ENCODE measurements around the gene ACTL7B. TPM values are rescaled to one million over a fixed set of nuclear protein-coding genes. Genes with fewer than 3 reads are reported as not detected.
A peak's percentile ranks its signal among the peaks of the same experiment; 100 is the strongest.

The ACTL7B gene
- total and polyA plus RNA-seq, 3 experiments from 2014 or later: not detected

DNA sequence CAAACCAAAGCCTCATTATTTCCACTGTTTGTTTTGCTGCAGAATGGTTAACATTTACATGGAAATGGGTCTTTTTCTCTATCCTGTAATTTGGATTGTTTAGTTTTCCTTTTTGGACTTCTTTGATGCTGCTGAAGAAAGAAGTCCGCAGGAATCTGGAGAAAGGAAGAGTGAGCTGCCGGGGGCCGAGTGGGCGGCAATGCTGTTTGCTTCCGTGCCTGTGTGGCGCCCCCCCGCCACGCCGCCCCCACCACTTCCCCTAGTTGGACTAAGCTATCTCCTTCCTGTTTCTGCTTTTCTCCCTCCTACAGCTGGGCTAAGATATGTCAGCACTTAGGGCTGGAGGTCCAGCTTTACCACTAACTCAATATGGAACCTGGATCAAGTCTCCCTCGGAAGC is 39.7 kb downstream of the ACTL7B start:
- H3K4me3 ChIP-seq (ENCODE audit: low read length): no peak overlapping the region
- Mint-ChIP-seq H3K4me3 (no peak overlapping the region), H3K27ac (no peak overlapping the region), H3K9me3 (peaks cover 0 to 6% (median 0%) of the 10 kb centered on the region in 5 donors), H3K36me3 (no peaks in the 10 kb centered on the region), H3K4me1 (no peaks in the 10 kb centered on the region), H3K27me3 (peaks cover 8 to 51% of the 10 kb centered on the region in 2 donors)
- H3K36me3 ChIP-seq (ENCODE audit: insufficient read depth, low read length): no peaks in the 10 kb centered on the region
- no peak for DNase-seq
- H3K27me3 ChIP-seq (ENCODE audit: insufficient read depth, low read length, poor library complexity, severe bottlenecking): no peaks in the 10 kb centered on the region
- ChIA-PET CTCF (no interaction called here), POLR2A (no interaction called here)
- no peaks in the 10 kb centered on the region for H3K9me3 ChIP-seq (ENCODE audit: low read length)
- H3K27ac ChIP-seq (ENCODE audit: low read depth, low read length): no peak overlapping the region
- no peaks in the 10 kb centered on the region for H3K4me1 ChIP-seq (ENCODE audit: insufficient read depth, low read length)

DNA sequence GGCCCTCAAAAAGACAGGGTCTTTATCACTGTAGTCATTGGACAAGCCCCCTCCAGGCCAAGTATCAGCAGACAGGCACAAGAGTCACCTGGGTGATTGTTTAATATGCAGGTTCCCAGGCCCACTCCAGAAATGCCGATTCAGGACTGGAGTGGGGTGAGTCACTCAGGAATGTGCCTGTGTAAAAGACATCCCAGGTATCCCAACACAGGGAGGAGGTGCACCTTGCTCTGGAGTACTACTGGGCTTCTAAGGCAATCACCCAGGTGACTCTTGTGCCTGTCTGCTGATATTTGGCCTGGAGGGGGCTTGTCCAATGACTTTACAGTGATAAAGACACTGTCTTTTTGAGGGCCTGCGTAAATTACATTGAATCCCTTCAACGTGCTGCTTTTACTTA is 40.6 kb downstream of the ACTL7B start:
- Mint-ChIP-seq H3K36me3 (no peaks in the 10 kb centered on the region), H3K4me1 (no peaks in the 10 kb centered on the region), H3K27ac (no peak overlapping the region), H3K4me3 (no peak overlapping the region), H3K27me3 (peaks cover 8 to 54% of the 10 kb centered on the region in 2 donors), H3K9me3 (peaks cover 0 to 6% (median 0%) of the 10 kb centered on the region in 5 donors)
- ChIA-PET CTCF (no interaction called here), POLR2A (no interaction called here)
- Histone ChIP-seq H3K4me1 (ENCODE audit: insufficient read depth, low read length) (no peaks in the 10 kb centered on the region), H3K9me3 (ENCODE audit: low read length) (no peaks in the 10 kb centered on the region), H3K27ac (ENCODE audit: low read depth, low read length) (no peak overlapping the region), H3K36me3 (ENCODE audit: insufficient read depth, low read length) (no peaks in the 10 kb centered on the region), H3K27me3 (ENCODE audit: insufficient read depth, low read length, poor library complexity, severe bottlenecking) (no peaks in the 10 kb centered on the region), H3K4me3 (ENCODE audit: low read length) (no peak overlapping the region)
- no peak for DNase-seq

DNA sequence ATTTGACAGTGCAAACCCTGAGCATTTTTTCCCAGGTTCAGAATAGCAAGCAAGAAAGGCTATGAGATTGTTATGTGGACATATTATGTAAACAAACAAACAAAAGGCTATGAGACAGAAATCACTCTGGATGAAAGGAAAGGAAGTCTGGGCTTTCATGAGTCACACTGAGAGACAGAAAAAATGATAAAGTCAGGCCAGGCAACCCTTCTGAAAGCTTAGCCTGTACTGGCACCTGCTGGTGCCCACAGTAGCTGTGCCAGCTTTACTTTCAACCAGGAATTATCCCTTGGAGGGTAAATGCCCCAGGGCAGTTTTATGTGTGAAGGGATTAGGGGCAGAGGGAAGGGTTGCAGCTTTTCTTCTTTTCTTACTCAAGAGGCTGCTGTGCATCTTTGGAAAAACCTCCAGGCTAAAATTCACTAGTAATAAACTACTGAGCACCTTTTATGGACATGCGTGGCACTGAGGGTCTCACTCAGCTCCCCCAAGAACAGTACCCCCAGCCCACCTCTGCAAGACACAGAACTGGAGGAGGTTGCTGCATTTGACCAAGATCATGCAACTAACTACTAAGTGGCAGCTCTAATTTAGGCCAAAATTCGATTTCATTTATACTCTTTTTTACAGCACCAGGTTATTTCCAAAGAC is 41.7 kb downstream of the ACTL7B start:
- Histone ChIP-seq H3K27me3 (ENCODE audit: insufficient read depth, low read length, poor library complexity, severe bottlenecking) (no peaks in the 10 kb centered on the region), H3K9me3 (ENCODE audit: low read length) (no peaks in the 10 kb centered on the region), H3K4me1 (ENCODE audit: insufficient read depth, low read length) (no peaks in the 10 kb centered on the region), H3K36me3 (ENCODE audit: insufficient read depth, low read length) (no peaks in the 10 kb centered on the region), H3K4me3 (ENCODE audit: low read length) (no peak overlapping the region), H3K27ac (ENCODE audit: low read depth, low read length) (no peak overlapping the region)
- no peak overlapping the region for H3K27ac Mint-ChIP-seq
- POLR2A ChIA-PET: no interaction called here
- no peak for DNase-seq
- H3K9me3 Mint-ChIP-seq: peaks cover 0 to 6% (median 0%) of the 10 kb centered on the region in 5 donors
- no peaks in the 10 kb centered on the region for H3K4me1 Mint-ChIP-seq
- no peak overlapping the region for H3K4me3 Mint-ChIP-seq
- peaks cover 8 to 54% of the 10 kb centered on the region in 2 donors for H3K27me3 Mint-ChIP-seq
- no peaks in the 10 kb centered on the region for H3K36me3 Mint-ChIP-seq
- CTCF ChIA-PET: no interaction called here

DNA sequence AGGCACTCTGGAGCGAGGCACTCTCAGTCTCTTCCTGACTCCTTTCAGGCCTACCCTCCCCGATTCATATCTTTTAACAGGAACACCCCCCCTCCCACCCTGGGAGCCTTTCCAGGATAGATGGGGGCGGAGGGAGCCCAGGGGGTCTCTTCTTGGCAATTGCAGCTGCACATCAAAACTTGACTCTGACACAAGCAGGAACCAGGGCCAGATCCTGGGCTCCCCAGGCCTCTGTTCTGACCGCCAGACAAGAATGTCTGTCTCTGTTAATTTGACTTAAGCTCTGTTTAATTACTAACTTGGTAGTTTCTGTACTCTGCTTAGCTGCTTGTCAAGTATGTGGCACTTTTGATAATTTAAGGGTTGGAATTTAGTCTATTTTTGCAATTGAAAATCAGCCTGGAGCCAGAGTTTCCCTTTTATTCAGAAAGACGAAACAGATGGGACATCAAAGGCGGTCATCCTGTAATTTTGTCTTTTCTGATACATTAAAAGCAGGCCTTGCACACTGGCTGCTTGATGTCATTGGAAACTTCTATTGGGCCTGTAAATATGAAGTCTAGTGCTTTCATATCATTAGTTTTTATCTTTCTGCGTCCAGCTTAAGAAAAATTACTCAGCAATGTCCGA is 43.3 kb downstream of the ACTL7B start:
- Histone ChIP-seq H3K9me3 (ENCODE audit: low read length) (no peaks in the 10 kb centered on the region), H3K27me3 (ENCODE audit: insufficient read depth, low read length, poor library complexity, severe bottlenecking) (no peaks in the 10 kb centered on the region), H3K4me1 (ENCODE audit: insufficient read depth, low read length) (no peaks in the 10 kb centered on the region), H3K27ac (ENCODE audit: low read depth, low read length) (no peak overlapping the region), H3K4me3 (ENCODE audit: low read length) (no peak overlapping the region), H3K36me3 (ENCODE audit: insufficient read depth, low read length) (no peaks in the 10 kb centered on the region)
- DNase-seq: no peak
- peaks cover 0 to 6% (median 0%) of the 10 kb centered on the region in 5 donors for H3K9me3 Mint-ChIP-seq
- peaks cover 10 to 51% of the 10 kb centered on the region in 2 donors for H3K27me3 Mint-ChIP-seq
- no peaks in the 10 kb centered on the region for H3K4me1 Mint-ChIP-seq
- ChIA-PET CTCF (no interaction called here), POLR2A (no interaction called here)
- no peaks in the 10 kb centered on the region for H3K36me3 Mint-ChIP-seq
- H3K4me3 Mint-ChIP-seq: no peak overlapping the region
- H3K27ac Mint-ChIP-seq: no peak overlapping the region

DNA sequence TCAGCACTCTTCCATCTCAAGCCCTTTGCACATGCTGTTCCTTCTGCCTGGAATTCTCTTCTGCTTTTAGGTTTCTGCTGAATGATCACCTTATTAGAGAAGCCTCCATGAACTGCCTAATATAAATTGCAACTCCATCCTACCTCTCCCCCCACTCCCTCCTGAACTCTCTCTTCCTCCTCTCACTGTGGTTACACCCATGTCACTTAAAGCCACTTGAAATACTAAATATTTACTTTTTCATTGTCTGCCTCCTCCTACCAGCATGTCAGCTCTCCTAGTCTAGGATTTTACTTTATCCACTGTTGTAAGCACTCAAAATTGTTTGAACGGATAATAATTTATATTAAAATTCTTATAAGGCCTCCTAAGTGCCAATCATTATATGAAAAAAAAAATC is 43.8 kb downstream of the ACTL7B start:
- POLR2A ChIA-PET: no interaction called here
- H3K36me3 Mint-ChIP-seq: no peaks in the 10 kb centered on the region

DNA sequence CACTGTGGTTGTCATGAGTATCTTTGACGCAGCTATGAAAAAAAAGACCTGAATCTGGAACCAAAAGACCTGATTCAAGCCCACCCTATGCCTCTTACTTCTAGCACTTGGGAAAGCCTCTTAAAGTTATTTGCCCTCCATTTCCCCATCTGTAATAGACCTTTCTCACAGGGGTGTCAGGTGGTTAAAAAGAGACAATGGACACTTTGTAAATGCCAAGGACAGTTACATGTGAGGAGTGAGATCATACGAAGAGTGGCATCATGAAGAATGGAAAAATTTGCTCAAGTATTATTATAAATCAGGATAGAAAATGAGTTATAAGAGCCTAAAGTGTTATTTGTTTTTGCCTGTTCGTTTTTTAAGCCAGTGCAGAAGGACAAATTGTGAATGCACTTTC is 46.5 kb downstream of the ACTL7B start:
- H3K4me1 ChIP-seq (ENCODE audit: insufficient read depth, low read length): no peaks in the 10 kb centered on the region
- H3K27me3 Mint-ChIP-seq: peaks cover 2 to 37% of the 10 kb centered on the region in 2 donors
- H3K9me3 ChIP-seq (ENCODE audit: low read length): no peaks in the 10 kb centered on the region
- peaks cover 0 to 6% (median 0%) of the 10 kb centered on the region in 5 donors for H3K9me3 Mint-ChIP-seq
- H3K27me3 ChIP-seq (ENCODE audit: insufficient read depth, low read length, poor library complexity, severe bottlenecking): no peaks in the 10 kb centered on the region
- CTCF ChIA-PET: no interaction called here
- no peaks in the 10 kb centered on the region for H3K36me3 ChIP-seq (ENCODE audit: insufficient read depth, low read length)
- H3K27ac Mint-ChIP-seq: no peak overlapping the region
- no peaks in the 10 kb centered on the region for H3K36me3 Mint-ChIP-seq
- no peak overlapping the region for H3K4me3 ChIP-seq (ENCODE audit: low read length)
- POLR2A ChIA-PET: no interaction called here
- no peaks in the 10 kb centered on the region for H3K4me1 Mint-ChIP-seq
- H3K27ac ChIP-seq (ENCODE audit: low read depth, low read length): no peak overlapping the region
- H3K4me3 Mint-ChIP-seq: no peak overlapping the region
- DNase-seq: no peak

More for the DNA sequence above, 43.8 kb downstream of the ACTL7B start:
- Histone ChIP-seq H3K9me3 (ENCODE audit: low read length) (no peaks in the 10 kb centered on the region), H3K36me3 (ENCODE audit: insufficient read depth, low read length) (no peaks in the 10 kb centered on the region), H3K4me3 (ENCODE audit: low read length) (no peak overlapping the region), H3K4me1 (ENCODE audit: insufficient read depth, low read length) (no peaks in the 10 kb centered on the region), H3K27ac (ENCODE audit: low read depth, low read length) (no peak overlapping the region), H3K27me3 (ENCODE audit: insufficient read depth, low read length, poor library complexity, severe bottlenecking) (no peaks in the 10 kb centered on the region)
- Mint-ChIP-seq H3K9me3 (peaks cover 0 to 6% (median 0%) of the 10 kb centered on the region in 5 donors), H3K4me1 (no peaks in the 10 kb centered on the region), H3K27me3 (peaks cover 10 to 52% of the 10 kb centered on the region in 2 donors), H3K4me3 (no peak overlapping the region), H3K27ac (peak overlapping the region in 1 of 8 donors; percentile 42)
- CTCF ChIA-PET: no interaction called here
- no peak for DNase-seq

Other genes with a start within 250 kb of the ACTL7B start
- gene ACTL7A, start 6.3 kb upstream of the ACTL7B start, total RNA-seq: not detected
- not detected for gene ACTL7A, start 6.3 kb upstream of the ACTL7B start, polyA plus RNA-seq
- 10 to 100 TPM; 36.2 to 38.7 TPM for gene ELP1, start 78.1 kb upstream of the ACTL7B start, total RNA-seq
- 20.2 TPM for gene ELP1, start 78.1 kb upstream of the ACTL7B start, polyA plus RNA-seq
- 10 to 100 TPM; 13.7 to 15.1 TPM for gene ABITRAM, start 78.4 kb upstream of the ACTL7B start, total RNA-seq
- 15.1 TPM for gene ABITRAM, start 78.4 kb upstream of the ACTL7B start, polyA plus RNA-seq
- 10 to 100 TPM; 19.1 to 22.0 TPM for gene CTNNAL1, start 157.5 kb upstream of the ACTL7B start, total RNA-seq
- 1.4 TPM for gene CTNNAL1, start 157.5 kb upstream of the ACTL7B start, polyA plus RNA-seq

All from CD8-positive, alpha-beta memory T cell (primary cell).